Body of pancreas (tissue), 4 donors: ENCODE measurements around the gene NRXN2.

ENCODE experiments used
- CTCF ChIP-seq, 7 experiments: fragments of 450-650 bp in 4 of 7; fragments of 200-600 bp in 3 of 7; sonication (generic) in 3 of 7; IDR thresholded peaks; one replicate each; pipeline ENCODE4 v1.5.1; 2016 to 2019; ENCODE audit warnings: antibody characterized with exemption in 7 of 7
- POLR2A ChIP-seq, 3 donors: fragments of 450-650 bp; IDR thresholded peaks; one replicate each; pipeline ENCODE4 v1.6.1; 2016; ENCODE audit warnings: antibody characterized with exemption in 3 of 3, mild to moderate bottlenecking in 2 of 3

GRCh38 chr11:64665411-64665821 is 57.6 kb downstream of the NRXN2 start:
- TF ChIP-seq CTCF (IDR thresholded peaks at IDR 0.05) (no peak), POLR2A (IDR thresholded peaks at IDR 0.05) (no peak)
